Esophagus squamous epithelium (tissue), 5 donors: Measurements from ENCODE around the gene PSMD8. TPM values are rescaled to one million over a fixed set of nuclear protein-coding genes. Genes with fewer than 3 reads are reported as not detected.

Source experiments
- DNase-seq: peaks from one replicate; lab custom pipeline; 2025; lab: John Stamatoyannopoulos, UW
- H3K27ac ChIP-seq, 4 donors: fragments of 200-600 bp; sonication (generic); one replicate each; pipeline ENCODE4 v1.5.1; 2016 to 2019; ENCODE audit warnings: mild to moderate bottlenecking in 1 of 4
- H3K27me3 ChIP-seq, 4 donors: fragments of 200-600 bp; sonication (generic); 1 replicate in 3 of 4; 2 replicates in 1 of 4; pipeline versions ENCODE4 v1.5.1 to v1.6.0; 2017 to 2021; ENCODE audit warnings: antibody characterized with exemption in 1 of 4
- H3K36me3 ChIP-seq, 3 donors: fragments of 200-600 bp; sonication (generic); one replicate each; pipeline ENCODE4 v1.5.1; 2016 to 2019
- H3K4me1 ChIP-seq, 3 donors: fragments of 200-600 bp; sonication (generic); one replicate each; pipeline ENCODE4 v1.5.1; 2017 to 2019
- H3K4me3 ChIP-seq, 4 donors: fragments of 200-600 bp; sonication (generic); 1 replicate in 3 of 4; 2 replicates in 1 of 4; pipeline ENCODE4 v1.5.1; 2016 to 2019; ENCODE audit warnings: mild to moderate bottlenecking in 2 of 4, moderate library complexity in 1 of 4
- H3K9me3 ChIP-seq, 3 donors: fragments of 200-600 bp; sonication (generic); one replicate each; pipeline ENCODE4 v1.5.1; 2016 to 2019
- POLR2A ChIP-seq, 4 donors: fragments of 450-650 bp; IDR thresholded peaks; one replicate each; pipeline ENCODE4 v1.6.1; 2017; ENCODE audit warnings: antibody characterized with exemption in 4 of 4, mild to moderate bottlenecking in 4 of 4, moderate library complexity in 3 of 4
- WGBS, 2 donors: methylation state at CpG; one replicate each; pipeline ENCODE4 v1.1.5; 2018; 5-methylcytosine and 5-hydroxymethylcytosine counted together
- intact Hi-C: fragments of 100-400 bp; cut with DNase I; formaldehyde crosslinking; loops from one replicate; pipeline ENCODE4 v1.15.0; 2022
- total RNA-seq, 4 donors: library from RNA; depleted of rRNA; stranded (reverse); fragments of >200 nt; gene quantifications; one replicate each; pipeline ENCODE4 v1.1.0, GENCODE V29; 2016
- TF ChIP-seq, protein P1 (sequence below), 6 experiments: fragments of 450-650 bp in 4 of 6; fragments of 200-600 bp in 2 of 6; sonication (generic) in 2 of 6; IDR thresholded peaks; one replicate each; pipeline ENCODE4 v1.5.1; 2016 to 2019; ENCODE audit warnings: antibody characterized with exemption in 6 of 6, mild to moderate bottlenecking in 4 of 6, moderate library complexity in 4 of 6
- donor health status: DM: yes; HTN: yes; CAD: no.

PSMD8 gene
- total RNA-seq, 4 donors from 2014 or later = 172 to 231 (median 197) TPM

DNA sequence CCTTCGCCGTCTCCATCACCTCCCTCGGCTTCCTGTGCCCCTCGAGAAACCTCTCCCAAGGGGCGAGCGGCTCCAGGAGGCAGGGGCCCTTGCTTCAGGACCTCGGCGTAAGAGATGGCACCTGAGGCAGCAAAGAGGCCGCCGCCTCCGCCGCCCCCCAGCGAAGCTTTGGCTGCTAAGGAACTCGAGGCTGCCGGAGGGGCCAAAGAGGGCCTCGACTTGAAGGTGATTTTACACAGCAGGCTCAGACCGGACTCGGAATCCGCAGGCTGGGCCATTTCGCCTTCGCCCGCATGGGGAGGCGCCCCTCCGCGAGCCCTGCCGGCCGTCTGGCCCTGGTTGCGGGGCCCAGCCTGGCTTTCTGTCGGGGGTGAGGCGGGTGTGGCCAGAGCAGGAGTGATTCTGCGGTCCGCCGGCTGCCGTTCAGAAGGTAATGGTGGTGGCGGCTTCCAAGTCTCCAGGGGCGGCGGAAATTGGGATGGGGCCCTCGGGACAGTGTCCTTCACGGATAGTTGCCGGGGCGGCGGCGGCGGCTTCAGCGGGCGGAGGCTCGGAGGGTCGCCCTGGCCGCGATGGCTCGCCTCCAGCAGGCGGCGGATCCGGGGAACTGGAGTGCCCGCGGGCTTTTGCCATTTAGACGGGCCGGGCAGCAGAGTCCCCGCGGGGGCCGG lies 12.1 kb downstream of the PSMD8 start:
- no peak overlapping the region for H3K27ac ChIP-seq
- DNase-seq = no peak

DNA sequence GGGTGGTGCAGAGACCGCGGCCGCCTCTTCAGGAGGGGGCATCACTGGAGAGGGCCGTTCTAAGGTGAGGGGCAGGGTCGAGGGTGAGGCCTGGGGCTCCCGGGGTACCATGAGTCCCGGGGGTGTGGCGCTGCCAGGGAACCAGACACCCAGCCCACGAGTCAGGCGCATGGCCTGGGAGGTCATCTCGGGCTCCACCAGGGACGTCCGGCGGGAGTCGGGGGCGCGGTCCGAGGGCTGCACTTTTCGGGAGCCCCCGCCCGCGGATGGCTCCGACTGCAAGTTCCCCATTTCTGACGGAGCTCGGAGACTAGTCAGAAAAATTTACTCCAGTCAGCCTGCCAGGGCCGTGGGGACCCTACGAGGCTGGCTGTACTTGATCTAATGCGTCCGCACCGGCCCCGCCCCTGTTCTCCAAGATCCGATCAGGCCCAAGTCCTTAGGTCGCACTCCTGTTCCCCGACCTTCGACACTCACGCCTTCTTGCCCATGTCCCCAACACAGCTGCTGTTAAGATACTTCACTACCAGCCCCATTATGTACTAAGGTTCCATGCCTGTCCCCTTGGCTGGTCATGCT lies 12.7 kb downstream of the PSMD8 start:
- no peak for TF ChIP-seq POLR2A (IDR thresholded peaks at IDR 0.05)
- TF ChIP-seq, protein P1, sequence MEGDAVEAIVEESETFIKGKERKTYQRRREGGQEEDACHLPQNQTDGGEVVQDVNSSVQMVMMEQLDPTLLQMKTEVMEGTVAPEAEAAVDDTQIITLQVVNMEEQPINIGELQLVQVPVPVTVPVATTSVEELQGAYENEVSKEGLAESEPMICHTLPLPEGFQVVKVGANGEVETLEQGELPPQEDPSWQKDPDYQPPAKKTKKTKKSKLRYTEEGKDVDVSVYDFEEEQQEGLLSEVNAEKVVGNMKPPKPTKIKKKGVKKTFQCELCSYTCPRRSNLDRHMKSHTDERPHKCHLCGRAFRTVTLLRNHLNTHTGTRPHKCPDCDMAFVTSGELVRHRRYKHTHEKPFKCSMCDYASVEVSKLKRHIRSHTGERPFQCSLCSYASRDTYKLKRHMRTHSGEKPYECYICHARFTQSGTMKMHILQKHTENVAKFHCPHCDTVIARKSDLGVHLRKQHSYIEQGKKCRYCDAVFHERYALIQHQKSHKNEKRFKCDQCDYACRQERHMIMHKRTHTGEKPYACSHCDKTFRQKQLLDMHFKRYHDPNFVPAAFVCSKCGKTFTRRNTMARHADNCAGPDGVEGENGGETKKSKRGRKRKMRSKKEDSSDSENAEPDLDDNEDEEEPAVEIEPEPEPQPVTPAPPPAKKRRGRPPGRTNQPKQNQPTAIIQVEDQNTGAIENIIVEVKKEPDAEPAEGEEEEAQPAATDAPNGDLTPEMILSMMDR (IDR thresholded peaks at IDR 0.05) = no peak
- H3K36me3 ChIP-seq = peaks cover 3 to 38% (median 15%) of the 10 kb centered on the region in 3 donors
- WGBS, 2 donors = 0 to 1% methylated on average over 4 to 10 of the region's 36 CpGs
- peak overlapping the region; percentile 71 to 89 (median 78) for H3K27ac ChIP-seq
- H3K9me3 ChIP-seq = no peaks in the 10 kb centered on the region
- H3K4me1 ChIP-seq = peaks cover 28 to 59% (median 34%) of the 10 kb centered on the region in 3 donors
- peak overlapping the region; percentile 38 to 69 (median 52) for H3K4me3 ChIP-seq
- DNase-seq = no peak
- H3K27me3 ChIP-seq = peaks cover 0 to 70% (median 0%) of the 10 kb centered on the region in 4 donors
- intact Hi-C loops = no loop called here

More for the DNA sequence above, 12.1 kb downstream of the PSMD8 start:
- WGBS, 2 donors = 86 to 90% methylated on average over 4 to 6 of the region's 61 CpGs
- intact Hi-C loops = no loop called here
- Histone ChIP-seq H3K36me3 (peaks cover 9 to 45% (median 21%) of the 10 kb centered on the region in 3 donors), H3K27me3 (peaks cover 0 to 70% (median 0%) of the 10 kb centered on the region in 4 donors), H3K9me3 (no peaks in the 10 kb centered on the region), H3K4me1 (peaks cover 28 to 59% (median 34%) of the 10 kb centered on the region in 3 donors), H3K4me3 (peak overlapping the region in 3 of 4 donors; percentile 46 to 69 (median 57))
- TF ChIP-seq POLR2A (IDR thresholded peaks at IDR 0.05) = no peak
- TF ChIP-seq, protein P1 (IDR thresholded peaks at IDR 0.05) = peak in 1 of 6 experiments; percentile 8

DNA sequence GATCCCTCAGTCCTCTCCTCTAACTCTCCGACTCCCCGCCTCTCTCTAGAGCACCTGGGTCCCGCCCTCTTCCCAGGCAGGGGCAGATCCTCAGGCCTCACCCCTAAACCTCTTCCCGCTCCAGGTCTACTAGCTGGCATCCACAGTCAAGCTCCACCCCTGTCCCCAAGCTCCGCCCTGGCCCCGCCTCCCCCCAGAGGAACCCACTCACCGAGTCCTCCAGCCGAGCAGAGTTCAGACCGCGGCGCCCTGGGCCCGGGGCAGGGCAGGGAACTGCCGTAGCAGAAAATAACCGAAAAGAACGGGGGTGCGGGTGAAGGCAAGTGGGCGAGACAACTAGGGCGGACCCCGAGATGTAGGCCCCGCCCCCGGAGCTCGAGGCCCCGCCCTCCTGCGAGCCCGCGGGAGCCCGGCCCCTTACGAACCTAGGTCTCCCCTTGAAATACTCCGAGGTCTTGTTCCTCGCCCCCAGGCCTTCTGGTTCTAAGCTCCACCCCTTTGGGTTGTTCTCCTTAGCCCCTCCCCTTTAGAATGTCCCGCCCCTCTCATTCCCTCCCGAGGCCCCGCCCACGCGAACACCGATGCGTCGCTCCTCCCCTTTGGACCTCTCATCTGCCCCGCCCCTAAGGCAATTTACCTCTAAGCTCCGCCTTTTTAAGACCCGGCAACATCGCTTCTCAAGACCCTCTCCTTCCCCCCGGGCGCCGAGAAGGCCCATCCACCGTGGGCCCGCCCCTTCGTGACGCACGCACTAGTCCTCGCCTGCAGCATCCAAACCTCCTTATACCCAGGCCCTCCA lies 13.4 kb downstream of the PSMD8 start, which contains the start of gene GGN:
Gene GGN, minus strand, starts transcription at position 485 of the 799 bp plus-strand sequence. CDS start 773 bp downstream, outside the sequence.
- Histone ChIP-seq H3K4me1 (peaks cover 28 to 57% (median 34%) of the 10 kb centered on the region in 3 donors), H3K36me3 (peaks cover 0 to 31% (median 10%) of the 10 kb centered on the region in 3 donors), H3K27me3 (peaks cover 0 to 70% (median 0%) of the 10 kb centered on the region in 4 donors), H3K27ac (peak within 1 kb of the TSS; percentile 71 to 89 (median 78)), H3K9me3 (no peaks in the 10 kb centered on the region), H3K4me3 (peak within 1 kb of the TSS; percentile 38 to 69 (median 52))
- TF ChIP-seq, protein P1 (IDR thresholded peaks at IDR 0.05) = peak in 1 of 6 experiments; percentile 7
- TF ChIP-seq POLR2A (IDR thresholded peaks at IDR 0.05) = peak in 1 of 4 donors; percentile 43
- intact Hi-C loops = no loop called here
- WGBS, 2 donors = 2 to 3% methylated on average over 27 to 37 of the region's 51 CpGs
- peak; percentile 35 for DNase-seq

DNA sequence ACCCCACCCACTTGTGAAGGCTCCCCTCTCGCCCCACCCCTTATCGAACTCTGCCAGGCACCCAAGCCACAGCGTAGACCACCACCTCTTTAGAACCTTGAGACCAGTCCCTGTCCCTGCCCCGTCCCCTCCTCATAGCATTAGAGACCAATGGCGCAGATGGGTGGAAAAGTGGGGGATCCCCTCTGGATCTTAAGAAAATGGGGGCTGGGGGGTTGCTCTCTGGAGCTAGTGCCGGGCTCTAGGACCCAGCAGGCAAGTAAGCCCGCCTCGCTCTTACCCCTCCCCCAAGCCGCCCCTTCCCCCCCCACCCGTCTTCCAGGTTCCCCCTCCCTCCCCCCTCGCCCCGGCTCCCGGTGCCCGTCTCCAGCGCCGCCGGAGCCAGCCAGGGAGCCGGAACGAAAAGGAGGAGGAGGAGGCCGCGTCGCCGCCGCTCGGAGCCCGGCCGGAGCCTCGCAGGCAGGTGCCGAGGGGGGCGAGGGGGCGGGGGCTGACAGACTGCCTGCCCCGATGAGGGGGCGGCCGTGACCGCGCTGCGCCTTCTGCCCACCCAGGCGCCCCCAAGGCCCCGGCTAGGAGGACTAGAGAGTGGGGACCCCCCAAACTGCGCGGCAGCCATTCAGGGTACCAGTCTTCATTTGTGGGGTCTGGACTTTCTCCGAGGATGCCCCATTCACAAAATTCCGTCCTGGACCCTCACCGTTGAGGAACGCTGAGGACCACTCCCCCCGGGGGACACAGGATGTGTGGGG lies 14.2 kb downstream of the PSMD8 start, which contains the start of gene SPRED3:
Gene SPRED3, plus strand, starts transcription at position 349 of the 752 bp plus-strand sequence. CDS start 1,606 bp downstream, outside the sequence.
- intact Hi-C loops = no loop called here
- Histone ChIP-seq H3K4me3 (peak within 1 kb of the TSS; percentile 38 to 69 (median 52)), H3K27me3 (peaks cover 0 to 69% (median 0%) of the 10 kb centered on the region in 4 donors), H3K27ac (peak within 1 kb of the TSS; percentile 71 to 89 (median 78)), H3K36me3 (peaks cover 0 to 24% (median 3%) of the 10 kb centered on the region in 3 donors), H3K4me1 (peaks cover 28 to 50% (median 34%) of the 10 kb centered on the region in 3 donors), H3K9me3 (no peaks in the 10 kb centered on the region)
- WGBS, 2 donors = 0% methylated on average over 4 to 25 of the region's 46 CpGs
- DNase-seq = no peak
- TF ChIP-seq, protein P1 (IDR thresholded peaks at IDR 0.05) = no peak
- no peak for TF ChIP-seq POLR2A (IDR thresholded peaks at IDR 0.05)
